H1 (cell line): ENCODE data around the gene CNNM1. TPM values are rescaled to one million over a fixed set of nuclear protein-coding genes. Genes with fewer than 3 reads are reported as not detected.

Source experiments
- CTCF ChIA-PET: fragments of 300-600 bp; sonication (Branson Sonifier 250); formaldehyde crosslinking; loops from one replicate; lab custom pipeline; 2021; ENCODE audit not compliant: partially characterized antibody; lab: Charles Lee
- POLR2A ChIA-PET: fragments of 300-600 bp; sonication (Branson Sonifier 250); formaldehyde crosslinking; loops from one replicate; lab custom pipeline; 2021; ENCODE audit warnings: inconsistent platforms; ENCODE audit not compliant: partially characterized antibody; lab: Charles Lee
- DNase-seq, 2 experiments: peaks; one replicate each; pipeline versions ENCODE4 v3.0.0 to v3.0.0-alpha.2; 2010 to 2022; ENCODE audit warnings: low spot score in 2 of 2, low read depth in 1 of 2, mixed read lengths in 1 of 2
- FAIRE-seq: peaks from 2 replicates; lab custom pipeline; 2011; peaks lifted over from hg19 to GRCh38; lab: Jason Lieb, UNC
- H2AFZ ChIP-seq: 2 replicates; pipeline ENCODE4 v1.8.1; 2012; ENCODE audit warnings: low read length, inconsistent platforms
- H2AK5ac ChIP-seq: 2 replicates; pipeline ENCODE4 v1.6.1; 2013; ENCODE audit warnings: low read depth, low read length
- H2BK120ac ChIP-seq: replicated peaks from 2 replicates; pipeline ENCODE3; 2013; ENCODE audit warnings: low read depth, low read length, inconsistent platforms
- H2BK12ac ChIP-seq: 2 replicates; pipeline ENCODE4 v1.6.1; 2013; ENCODE audit warnings: low read depth, low read length
- H2BK15ac ChIP-seq: 2 replicates; pipeline ENCODE4 v1.6.1; 2013; ENCODE audit warnings: low read length
- H2BK20ac ChIP-seq: 2 replicates; pipeline ENCODE4 v1.6.1; 2013; ENCODE audit warnings: low read length
- H2BK5ac ChIP-seq: 2 replicates; pipeline ENCODE4 v1.6.1; 2013; ENCODE audit warnings: low read depth, low read length
- H3K14ac ChIP-seq: 2 replicates; pipeline ENCODE4 v1.6.1; 2013; ENCODE audit warnings: inconsistent platforms; ENCODE audit not compliant: insufficient read length
- H3K18ac ChIP-seq: 2 replicates; pipeline ENCODE4 v1.6.1; 2013; ENCODE audit warnings: low read length; ENCODE audit errors: extremely low read depth
- H3K23ac ChIP-seq: 2 replicates; pipeline ENCODE4 v1.6.1; 2013; ENCODE audit warnings: inconsistent platforms; ENCODE audit not compliant: insufficient read length
- H3K23me2 ChIP-seq: 2 replicates; pipeline ENCODE4 v1.6.1; 2013; ENCODE audit warnings: low read depth, low read length
- H3K27ac ChIP-seq: 2 replicates; pipeline ENCODE4 v1.6.1; 2011; ENCODE audit warnings: low read depth, low read length, inconsistent platforms
- H3K27me3 ChIP-seq, 4 experiments: replicated peaks in 1 of 4; 1 replicate in 1 of 4; 2 replicates in 3 of 4; pipeline versions ENCODE4 v1.6.1 to v1.8.1; 2011 to 2013; ENCODE audit warnings: low read length in 3 of 4, mild to moderate bottlenecking in 3 of 4, inconsistent platforms in 2 of 4, mixed read lengths in 2 of 4, moderate library complexity in 1 of 4; ENCODE audit not compliant: control insufficient read depth in 3 of 4, insufficient read depth in 3 of 4; ENCODE audit errors: extremely low read depth in 1 of 4
- H3K36me3 ChIP-seq, 4 experiments: 2 replicates each; pipeline versions ENCODE4 v1.6.1 to v1.8.1; 2011 to 2013; ENCODE audit warnings: mild to moderate bottlenecking in 4 of 4, low read length in 3 of 4, moderate library complexity in 2 of 4, control low read depth in 1 of 4, inconsistent platforms in 1 of 4; ENCODE audit not compliant: insufficient read depth in 4 of 4, control insufficient read depth in 2 of 4
- H3K4ac ChIP-seq: replicated peaks from 2 replicates; pipeline ENCODE3; 2013; ENCODE audit warnings: low read length, low read depth, mixed read lengths, inconsistent platforms; ENCODE audit not compliant: insufficient read length
- H3K4me1 ChIP-seq, 4 experiments: replicated peaks in 1 of 4; 1 replicate in 1 of 4; 2 replicates in 3 of 4; pipeline versions ENCODE4 v1.6.1 to v1.8.1; 2011 to 2013; ENCODE audit warnings: low read length in 3 of 4, inconsistent platforms in 2 of 4, mixed read lengths in 1 of 4; ENCODE audit not compliant: insufficient read depth in 4 of 4, control insufficient read depth in 3 of 4
- H3K4me2 ChIP-seq, 2 experiments: 2 replicates each; pipeline versions ENCODE4 v1.6.1 to v1.8.1; 2011 to 2013; ENCODE audit warnings: low read depth in 2 of 2, low read length in 2 of 2, control low read depth in 1 of 2, inconsistent platforms in 1 of 2, mild to moderate bottlenecking in 1 of 2; ENCODE audit not compliant: insufficient read depth in 1 of 2
- H3K4me3 ChIP-seq, 4 experiments: fragments of 200-600, 300-600 bp in 1 of 4; sonication (generic), shearing (Covaris generic), sonication (Bioruptor Twin) in 1 of 4; 2 replicates each; pipeline versions ENCODE4 v1.5.1 to v1.8.1; 2011 to 2016; ENCODE audit warnings: low read length in 4 of 4, low read depth in 3 of 4, control low read depth in 2 of 4, inconsistent platforms in 2 of 4, mild to moderate bottlenecking in 2 of 4, mixed read lengths in 1 of 4, moderate library complexity in 1 of 4; ENCODE audit not compliant: insufficient read depth in 2 of 4; ENCODE audit errors: extremely low read depth in 1 of 4
- H3K56ac ChIP-seq: replicated peaks from 2 replicates; pipeline ENCODE3; 2013; ENCODE audit warnings: low read depth, mild to moderate bottlenecking, mixed read lengths, low read length, inconsistent platforms; ENCODE audit not compliant: insufficient read length
- H3K79me1 ChIP-seq: 2 replicates; pipeline ENCODE4 v1.6.1; 2013; ENCODE audit warnings: low read depth, low read length, control low read depth
- H3K79me2 ChIP-seq, 2 experiments: 2 replicates each; pipeline versions ENCODE4 v1.6.1 to v1.8.1; 2012 to 2013; ENCODE audit warnings: low read length in 2 of 2, mild to moderate bottlenecking in 2 of 2, inconsistent platforms in 1 of 2; ENCODE audit not compliant: insufficient read depth in 2 of 2, control insufficient read depth in 1 of 2
- H3K9ac ChIP-seq, 4 experiments: replicated peaks in 1 of 4; 1 replicate in 1 of 4; 2 replicates in 3 of 4; pipeline versions ENCODE4 v1.6.1 to v1.8.1; 2011 to 2013; ENCODE audit warnings: low read depth in 3 of 4, low read length in 3 of 4, control low read depth in 2 of 4, mild to moderate bottlenecking in 2 of 4, moderate library complexity in 2 of 4, inconsistent platforms in 1 of 4; ENCODE audit errors: extremely low read depth in 1 of 4
- H3K9me3 ChIP-seq, 2 experiments: 2 replicates each; pipeline versions ENCODE4 v1.6.1 to v1.8.1; 2012 to 2013; ENCODE audit warnings: mild to moderate bottlenecking in 2 of 2, moderate library complexity in 2 of 2, control low read depth in 1 of 2, inconsistent platforms in 1 of 2, low read depth in 1 of 2, low read length in 1 of 2, mixed read lengths in 1 of 2; ENCODE audit not compliant: insufficient read depth in 2 of 2
- H4K20me1 ChIP-seq, 2 experiments: replicated peaks in 1 of 2; 2 replicates each; pipeline versions ENCODE3 to v1.8.1; 2011 to 2013; ENCODE audit warnings: inconsistent platforms in 2 of 2, low read length in 2 of 2, mild to moderate bottlenecking in 1 of 2; ENCODE audit not compliant: insufficient read depth in 2 of 2, control insufficient read depth in 1 of 2
- H4K5ac ChIP-seq: 2 replicates; pipeline ENCODE4 v1.6.1; 2013; ENCODE audit warnings: low read length, low read depth, mixed read lengths, inconsistent platforms; ENCODE audit not compliant: insufficient read length
- H4K8ac ChIP-seq: 2 replicates; pipeline ENCODE4 v1.8.0; 2013; ENCODE audit warnings: mild to moderate bottlenecking, moderate library complexity, low read length, inconsistent platforms; ENCODE audit not compliant: insufficient read depth; ENCODE audit errors: extremely low read depth
- H4K91ac ChIP-seq: replicated peaks from 2 replicates; pipeline ENCODE3; 2013; ENCODE audit warnings: low read length, mixed read lengths, inconsistent platforms; ENCODE audit not compliant: insufficient read length
- FOSL1 ChIP-seq: IDR thresholded peaks from 2 replicates; pipeline ENCODE4 v1.6.1; 2011; ENCODE audit warnings: mild to moderate bottlenecking, low read depth, low read length, moderate library complexity; ENCODE audit not compliant: insufficient read depth
- GABPA ChIP-seq: IDR thresholded peaks from 2 replicates; pipeline ENCODE4 v1.6.1; 2011; ENCODE audit warnings: mild to moderate bottlenecking, low read length, moderate library complexity, borderline replicate concordance; ENCODE audit not compliant: insufficient read depth
- GTF2F1 ChIP-seq: IDR thresholded peaks from 2 replicates; pipeline ENCODE4 v1.6.1; 2012; ENCODE audit warnings: low read depth, low read length, improper control_type of control experiment, borderline replicate concordance
- NRF1 ChIP-seq: IDR thresholded peaks from 2 replicates; pipeline ENCODE4 v1.6.1; 2011; ENCODE audit warnings: mild to moderate bottlenecking, low read depth, low read length, improper control_type of control experiment
- POLR2AphosphoS5 ChIP-seq: IDR thresholded peaks from 2 replicates; pipeline ENCODE4 v1.6.1; 2011; ENCODE audit warnings: low read depth, low read length
- SRF ChIP-seq: IDR thresholded peaks from 2 replicates; pipeline ENCODE4 v1.6.1; 2011; ENCODE audit warnings: mild to moderate bottlenecking, low read depth, low read length, moderate library complexity
- SUZ12 ChIP-seq: fragments of 200-600 bp; sonication (generic); IDR thresholded peaks from 2 replicates; pipeline ENCODE4 v1.6.1; 2012; ENCODE audit warnings: mild to moderate bottlenecking, inconsistent platforms, low read length, moderate library complexity, mixed read lengths
- TBP ChIP-seq: IDR thresholded peaks from 2 replicates; pipeline ENCODE4 v1.6.1; 2011; ENCODE audit warnings: low read depth, low read length, improper control_type of control experiment
- TEAD4 ChIP-seq: IDR thresholded peaks from 2 replicates; pipeline ENCODE4 v1.6.1; 2012; ENCODE audit warnings: low read depth, low read length, inconsistent platforms, mixed read lengths
- WGBS, 2 experiments: shearing (Covaris generic) in 1 of 2; methylation state at CpG; one replicate each; pipeline versions ENCODE4 v1.1.6 to v1.1.7; 2013 to 2015; ENCODE audit warnings: low lambda C conversion rate in 2 of 2, mixed read lengths in 2 of 2, inconsistent platforms in 1 of 2, low coverage in 1 of 2, missing lambda C conversion rate in 1 of 2; ENCODE audit not compliant: insufficient replicate concordance in 2 of 2, insufficient coverage in 1 of 2, insufficient read length in 1 of 2; ENCODE audit errors: extremely low coverage in 1 of 2, missing lambda C conversion rate in 1 of 2; 5-methylcytosine and 5-hydroxymethylcytosine counted together
- polyA plus RNA-seq, 7 experiments: library from polyadenylated mRNA; depleted of rRNA in 3 of 7; stranded (reverse) in 5 of 7; unstranded in 2 of 7; fragments of >200 nt in 5 of 7; fragments of 200-250 nt in 2 of 7; gene quantifications; 1 replicate in 5 of 7; 2 replicates in 1 of 7; 4 replicates in 1 of 7; pipeline versions ENCODE4 v1.2.1 to v1.2.3, GENCODE V29; 2011 to 2013; ENCODE audit warnings: missing spikeins in 2 of 7, mixed read lengths in 2 of 7
- total RNA-seq: library from RNA; stranded (reverse); fragmentation: NEBNext Ultra II Directional; extraction: Animal tissue kit (Norgen Biotek cat#: 25700); gene quantifications from 2 replicates; pipeline ENCODE4 v1.2.1, GENCODE V29; 2021
- TF ChIP-seq, protein P1 (sequence below), 3 experiments: IDR thresholded peaks; 1 replicate in 2 of 3; 2 replicates in 1 of 3; pipeline versions ENCODE4 v1.5.1 to v1.6.1; 2011; ENCODE audit warnings: low read length in 3 of 3, mild to moderate bottlenecking in 3 of 3, inconsistent platforms in 2 of 3, low read depth in 1 of 3, moderate library complexity in 1 of 3; ENCODE audit not compliant: insufficient read depth in 1 of 3; ENCODE audit errors: control extremely low read depth in 1 of 3

The CNNM1 gene
- total and polyA plus RNA-seq, 2 of the 8 experiments (the other 6 are each of a cell fraction or from before 2014, with no cell fraction given) = 0.74 to 0.92 TPM

GRCh38 chr10:99422529-99423096 lies 93.5 kb downstream of the CNNM1 start:
- H2BK15ac ChIP-seq = no peak overlapping the region
- no peak overlapping the region for H4K8ac ChIP-seq
- H3K79me1 ChIP-seq = peaks cover 2% of the 10 kb centered on the region
- 89% methylated on average over 5 of the region's 5 CpGs; no CpG with 5 or more reads in 1 of the 2 experiments for WGBS, 2 experiments
- H4K91ac ChIP-seq = no peak overlapping the region
- H3K56ac ChIP-seq = no peak overlapping the region
- no peak overlapping the region for H2AK5ac ChIP-seq
- H3K4ac ChIP-seq = no peak overlapping the region
- no peak overlapping the region for H2BK20ac ChIP-seq
- H2AFZ ChIP-seq = no peak overlapping the region
- no peak overlapping the region for H2BK5ac ChIP-seq
- CTCF ChIA-PET = interaction anchor here (0.7 kb wide), 1 partner anchor 13 kb away, joined by 3 read pairs; no protein-coding TSS in a partner anchor
- no peak overlapping the region for H3K4me2 ChIP-seq
- H3K27ac ChIP-seq = no peak overlapping the region
- H3K18ac ChIP-seq = no peak overlapping the region
- no peak overlapping the region for H4K5ac ChIP-seq
- no peak overlapping the region for H3K4me3 ChIP-seq
- H3K9me3 ChIP-seq = no peaks in the 10 kb centered on the region
- H4K20me1 ChIP-seq = peaks cover 3 to 4% of the 10 kb centered on the region in 2 experiments
- no peak for FAIRE-seq
- no peaks in the 10 kb centered on the region for H3K4me1 ChIP-seq
- no peak for DNase-seq
- H3K14ac ChIP-seq = no peak overlapping the region
- H2BK12ac ChIP-seq = no peak overlapping the region
- peaks cover 3 to 25% (median 11%) of the 10 kb centered on the region in 4 experiments; a peak in 6 of 8 replicates for H3K36me3 ChIP-seq
- H3K9ac ChIP-seq = no peak overlapping the region
- no peak overlapping the region for H2BK120ac ChIP-seq
- H3K27me3 ChIP-seq = no peaks in the 10 kb centered on the region
- no peak overlapping the region for H3K23ac ChIP-seq
- peaks cover 2% of the 10 kb centered on the region; the same call in 1 of the 2 replicates for H3K23me2 ChIP-seq
- peaks cover 0 to 29% of the 10 kb centered on the region in 2 experiments; a peak in 2 of 4 replicates for H3K79me2 ChIP-seq
- POLR2A ChIA-PET = interaction anchor here (2.4 kb wide), 1 partner anchor 13 kb away, joined by 6 read pairs; no protein-coding TSS in a partner anchor
- TF ChIP-seq TBP (no peak), NRF1 (no peak), GABPA (no peak), SRF (no peak), GTF2F1 (no peak), SUZ12 (no peak), POLR2AphosphoS5 (no peak), FOSL1 (no peak), TEAD4 (no peak)
- TF ChIP-seq, protein P1, sequence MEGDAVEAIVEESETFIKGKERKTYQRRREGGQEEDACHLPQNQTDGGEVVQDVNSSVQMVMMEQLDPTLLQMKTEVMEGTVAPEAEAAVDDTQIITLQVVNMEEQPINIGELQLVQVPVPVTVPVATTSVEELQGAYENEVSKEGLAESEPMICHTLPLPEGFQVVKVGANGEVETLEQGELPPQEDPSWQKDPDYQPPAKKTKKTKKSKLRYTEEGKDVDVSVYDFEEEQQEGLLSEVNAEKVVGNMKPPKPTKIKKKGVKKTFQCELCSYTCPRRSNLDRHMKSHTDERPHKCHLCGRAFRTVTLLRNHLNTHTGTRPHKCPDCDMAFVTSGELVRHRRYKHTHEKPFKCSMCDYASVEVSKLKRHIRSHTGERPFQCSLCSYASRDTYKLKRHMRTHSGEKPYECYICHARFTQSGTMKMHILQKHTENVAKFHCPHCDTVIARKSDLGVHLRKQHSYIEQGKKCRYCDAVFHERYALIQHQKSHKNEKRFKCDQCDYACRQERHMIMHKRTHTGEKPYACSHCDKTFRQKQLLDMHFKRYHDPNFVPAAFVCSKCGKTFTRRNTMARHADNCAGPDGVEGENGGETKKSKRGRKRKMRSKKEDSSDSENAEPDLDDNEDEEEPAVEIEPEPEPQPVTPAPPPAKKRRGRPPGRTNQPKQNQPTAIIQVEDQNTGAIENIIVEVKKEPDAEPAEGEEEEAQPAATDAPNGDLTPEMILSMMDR (IDR thresholded peaks at IDR 0.05; ENCODE audit: control extremely low read depth in 1 of 3, insufficient read depth in 1 of 3, low read depth in 1 of 3, low read length in 3 of 3) = no peak
